Upper lobe of left lung (tissue), 6 donors: ENCODE measurements around the gene PXMP4. TPM values are rescaled to one million over a fixed set of nuclear protein-coding genes. Genes with fewer than 3 reads are reported as not detected.
A peak's percentile ranks its signal among the peaks of the same experiment; 100 is the strongest.

Source experiments
- ATAC-seq, 2 donors: fragments of 200-7000 bp; cut with Tn5 transposase; one replicate each; pipeline ENCODE4 v1.9.1; 2022; ENCODE audit warnings: mild to moderate bottlenecking in 2 of 2, moderate library complexity in 2 of 2; ENCODE audit not compliant: low FRiP score in 2 of 2
- DNase-seq, 2 donors: peaks; one replicate each; pipeline ENCODE4 v3.0.0-alpha.2; 2019 to 2020
- H3K27ac ChIP-seq, 4 donors: fragments of 200-600 bp; sonication (generic); one replicate each; pipeline ENCODE4 v1.5.1; 2016 to 2019
- H3K27me3 ChIP-seq, 4 donors: fragments of 200-600 bp; sonication (generic); one replicate each; pipeline ENCODE4 v1.5.1; 2017 to 2019
- H3K36me3 ChIP-seq, 4 donors: fragments of 200-600 bp; sonication (generic); one replicate each; pipeline ENCODE4 v1.5.1; 2016 to 2019
- H3K4me1 ChIP-seq, 4 donors: fragments of 200-600 bp; sonication (generic); one replicate each; pipeline ENCODE4 v1.5.1; 2018 to 2019
- H3K4me3 ChIP-seq, 4 donors: fragments of 200-600 bp; sonication (generic); one replicate each; pipeline ENCODE4 v1.5.1; 2017 to 2019; ENCODE audit warnings: mild to moderate bottlenecking in 2 of 4, moderate library complexity in 1 of 4
- H3K9me3 ChIP-seq, 4 donors: fragments of 200-600 bp; sonication (generic); one replicate each; pipeline ENCODE4 v1.5.1; 2018 to 2019
- EP300 ChIP-seq, 4 donors: sonication (generic); formaldehyde crosslinking; IDR thresholded peaks; one replicate each; pipeline ENCODE4 v1.5.1; 2017; ENCODE audit warnings: antibody characterized with exemption in 4 of 4, control low read depth in 2 of 4
- POLR2A ChIP-seq, 4 donors: fragments of 450-650 bp; IDR thresholded peaks; one replicate each; pipeline ENCODE4 v1.5.1; 2016 to 2017; ENCODE audit warnings: antibody characterized with exemption in 4 of 4, mild to moderate bottlenecking in 2 of 4
- POLR2AphosphoS5 ChIP-seq, 2 donors: sonication (generic); formaldehyde crosslinking; IDR thresholded peaks; one replicate each; pipeline ENCODE4 v1.5.1; 2017; ENCODE audit warnings: antibody characterized with exemption in 2 of 2
- WGBS, 2 donors: methylation state at CpG; one replicate each; pipeline ENCODE4 v1.1.5; 2017 to 2018; 5-methylcytosine and 5-hydroxymethylcytosine counted together
- total RNA-seq, 6 donors: library from RNA; depleted of rRNA in 4 of 6; stranded (reverse); fragments of >200 nt in 4 of 6; gene quantifications; one replicate each; pipeline versions ENCODE4 v1.1.0 to v1.2.1, GENCODE V29; 2016 to 2021
- TF ChIP-seq, protein P1 (sequence below), 6 experiments: fragments of 450-650 bp in 4 of 6; fragments of 200-600 bp in 2 of 6; sonication (generic) in 2 of 6; IDR thresholded peaks; one replicate each; pipeline ENCODE4 v1.5.1; 2016 to 2019; ENCODE audit warnings: antibody characterized with exemption in 6 of 6
- donor health status: DM: no; HTN: no; CAD: no; lungs with moderate emphysema.
- donor health status: DM: no; HTN: yes; CAD: no; lungs with severe emphysema.

PXMP4 gene
- total RNA-seq, 6 donors from 2014 or later, result 18.4 to 80.2 (median 29.8) TPM

DNA sequence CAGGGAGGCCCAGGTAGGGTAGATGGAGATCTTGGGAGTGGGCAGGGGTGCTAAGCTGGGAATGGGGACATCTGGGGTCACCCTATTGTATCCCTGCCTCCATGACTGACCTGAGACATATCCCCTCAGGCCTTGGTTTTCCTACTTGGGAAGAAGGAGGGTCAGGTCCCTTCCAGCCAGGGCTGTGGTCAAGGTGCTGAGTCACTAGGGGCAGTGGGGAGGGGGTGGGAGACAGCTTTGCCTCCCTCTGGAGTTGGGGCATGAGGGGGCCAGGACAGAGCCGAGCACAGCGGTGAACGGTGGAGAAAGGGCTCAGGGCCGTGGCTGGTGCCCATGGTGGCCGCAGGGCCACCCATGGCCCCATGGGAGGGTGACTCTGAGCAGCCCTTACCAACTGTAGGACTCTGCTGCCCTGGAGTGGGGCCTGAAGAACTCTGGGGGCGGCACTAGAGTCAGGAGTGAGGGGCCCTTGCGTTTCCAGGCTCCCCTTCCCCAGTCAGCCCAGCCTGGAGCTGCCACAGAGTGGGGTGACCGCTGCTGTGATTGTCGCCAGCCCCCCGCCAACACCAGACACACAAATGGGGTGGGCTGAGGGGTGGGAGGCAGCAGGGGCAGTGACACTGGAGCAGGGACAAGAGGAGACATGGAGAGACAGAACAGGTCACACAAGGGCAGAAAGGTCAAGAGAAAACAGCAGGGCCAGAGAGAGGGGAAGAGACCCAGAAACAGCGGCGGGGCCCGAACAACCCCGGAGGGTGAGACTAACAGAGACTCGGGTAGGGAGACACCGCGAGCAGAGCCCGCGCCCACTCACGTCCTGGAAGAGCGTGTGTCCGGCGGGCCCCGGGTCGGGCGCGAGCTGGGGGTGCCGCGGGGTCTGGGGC is 46.5 kb downstream of the PXMP4 start:
- Histone ChIP-seq H3K27ac (peak overlapping the region; percentile 77 to 91 (median 82)), H3K9me3 (no peaks in the 10 kb centered on the region), H3K4me1 (peaks cover 19 to 44% (median 41%) of the 10 kb centered on the region in 4 donors), H3K4me3 (peak overlapping the region; percentile 61 to 87 (median 73)), H3K27me3 (no peaks in the 10 kb centered on the region), H3K36me3 (no peaks in the 10 kb centered on the region)
- WGBS, 2 donors, result 20 to 23% methylated on average over 16 to 28 of the region's 29 CpGs
- ATAC-seq (no peak), DNase-seq (peak in 1 of 2 donors; percentile 72)
- TF ChIP-seq POLR2AphosphoS5 (IDR thresholded peaks at IDR 0.05), result no peak
- no peak for TF ChIP-seq EP300 (IDR thresholded peaks at IDR 0.05)
- no peak for TF ChIP-seq POLR2A (IDR thresholded peaks at IDR 0.05)
- TF ChIP-seq, protein P1, sequence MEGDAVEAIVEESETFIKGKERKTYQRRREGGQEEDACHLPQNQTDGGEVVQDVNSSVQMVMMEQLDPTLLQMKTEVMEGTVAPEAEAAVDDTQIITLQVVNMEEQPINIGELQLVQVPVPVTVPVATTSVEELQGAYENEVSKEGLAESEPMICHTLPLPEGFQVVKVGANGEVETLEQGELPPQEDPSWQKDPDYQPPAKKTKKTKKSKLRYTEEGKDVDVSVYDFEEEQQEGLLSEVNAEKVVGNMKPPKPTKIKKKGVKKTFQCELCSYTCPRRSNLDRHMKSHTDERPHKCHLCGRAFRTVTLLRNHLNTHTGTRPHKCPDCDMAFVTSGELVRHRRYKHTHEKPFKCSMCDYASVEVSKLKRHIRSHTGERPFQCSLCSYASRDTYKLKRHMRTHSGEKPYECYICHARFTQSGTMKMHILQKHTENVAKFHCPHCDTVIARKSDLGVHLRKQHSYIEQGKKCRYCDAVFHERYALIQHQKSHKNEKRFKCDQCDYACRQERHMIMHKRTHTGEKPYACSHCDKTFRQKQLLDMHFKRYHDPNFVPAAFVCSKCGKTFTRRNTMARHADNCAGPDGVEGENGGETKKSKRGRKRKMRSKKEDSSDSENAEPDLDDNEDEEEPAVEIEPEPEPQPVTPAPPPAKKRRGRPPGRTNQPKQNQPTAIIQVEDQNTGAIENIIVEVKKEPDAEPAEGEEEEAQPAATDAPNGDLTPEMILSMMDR (IDR thresholded peaks at IDR 0.05), result no peak

DNA sequence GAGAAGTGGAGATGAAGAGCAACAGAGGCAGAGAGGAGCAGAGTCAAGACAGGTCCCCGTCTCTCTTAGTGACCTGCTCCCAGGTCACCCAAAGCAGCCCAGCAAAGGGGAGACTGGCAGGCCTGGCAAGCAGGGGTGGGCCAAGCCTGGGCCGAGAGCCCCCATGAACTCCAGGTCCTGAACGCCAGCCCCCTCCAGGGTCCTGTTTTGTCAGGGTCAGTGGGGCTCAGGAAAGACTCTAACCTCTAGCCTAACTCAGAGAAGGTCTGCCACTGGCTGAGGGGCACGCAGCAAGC is 47.0 kb downstream of the PXMP4 start:
- Histone ChIP-seq H3K4me3 (peak overlapping the region in 3 of 4 donors; percentile 63 to 87 (median 83)), H3K9me3 (no peaks in the 10 kb centered on the region), H3K36me3 (no peaks in the 10 kb centered on the region), H3K4me1 (peaks cover 23 to 50% (median 47%) of the 10 kb centered on the region in 4 donors), H3K27me3 (no peaks in the 10 kb centered on the region), H3K27ac (peak overlapping the region in 3 of 4 donors; percentile 79 to 91 (median 86))
- DNase-seq (no peak), ATAC-seq (no peak)
- WGBS, 2 donors, result 75 to 100% methylated on average over 1 to 4 of the region's 4 CpGs
- TF ChIP-seq POLR2A (IDR thresholded peaks at IDR 0.05) (no peak), EP300 (IDR thresholded peaks at IDR 0.05) (no peak), POLR2AphosphoS5 (IDR thresholded peaks at IDR 0.05) (no peak)
- TF ChIP-seq, protein P1 (IDR thresholded peaks at IDR 0.05), result no peak

DNA sequence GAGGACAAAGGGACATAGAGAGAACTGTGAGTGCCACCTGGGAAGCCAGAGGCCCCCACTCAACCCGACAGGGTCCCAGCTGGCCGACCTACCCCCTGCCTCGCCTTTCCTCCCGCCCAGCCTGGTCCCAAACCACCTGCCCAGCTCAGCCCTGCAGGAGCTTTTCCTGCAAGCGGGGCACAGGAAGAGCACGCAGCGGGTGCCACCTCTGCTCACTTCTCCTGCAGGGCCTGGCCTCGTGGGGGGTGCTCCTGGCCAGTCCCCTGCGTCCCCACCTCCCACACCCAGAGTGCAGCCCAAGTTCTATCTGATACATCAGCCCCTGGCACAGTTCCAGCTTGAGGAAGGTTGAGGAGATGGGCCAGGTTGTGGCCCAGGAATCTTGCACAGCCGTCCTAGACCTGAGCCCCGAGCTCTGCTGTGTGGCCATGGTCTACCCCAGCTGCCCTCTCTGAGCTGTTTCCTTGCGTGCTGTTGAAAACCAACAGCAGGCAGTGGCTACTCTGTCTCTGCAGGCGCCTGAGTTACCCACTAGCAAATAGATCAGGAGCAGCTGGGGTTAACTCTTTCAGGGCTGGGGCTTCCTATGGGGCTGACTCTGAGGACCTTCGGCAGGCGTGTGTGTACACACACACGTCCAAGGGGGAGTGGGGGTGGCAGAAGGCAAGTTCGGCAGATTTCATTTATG is 47.5 kb downstream of the PXMP4 start:
- ATAC-seq (no peak), DNase-seq (peak in 1 of 2 donors; percentile 50)
- no peaks in the 10 kb centered on the region for H3K27me3 ChIP-seq
- no peak for TF ChIP-seq EP300 (IDR thresholded peaks at IDR 0.05)
- TF ChIP-seq POLR2A (IDR thresholded peaks at IDR 0.05), result no peak
- TF ChIP-seq POLR2AphosphoS5 (IDR thresholded peaks at IDR 0.05), result no peak
- TF ChIP-seq, protein P1 (IDR thresholded peaks at IDR 0.05), result no peak
- no peaks in the 10 kb centered on the region for H3K9me3 ChIP-seq
- H3K27ac ChIP-seq, result peak overlapping the region in 3 of 4 donors; percentile 79 to 91 (median 86)
- H3K4me3 ChIP-seq, result peak overlapping the region in 3 of 4 donors; percentile 63 to 87 (median 83)
- H3K36me3 ChIP-seq, result no peaks in the 10 kb centered on the region
- WGBS, 2 donors, result 54 to 66% methylated on average over 4 to 16 of the region's 17 CpGs
- H3K4me1 ChIP-seq, result peaks cover 28 to 55% (median 51%) of the 10 kb centered on the region in 4 donors

DNA sequence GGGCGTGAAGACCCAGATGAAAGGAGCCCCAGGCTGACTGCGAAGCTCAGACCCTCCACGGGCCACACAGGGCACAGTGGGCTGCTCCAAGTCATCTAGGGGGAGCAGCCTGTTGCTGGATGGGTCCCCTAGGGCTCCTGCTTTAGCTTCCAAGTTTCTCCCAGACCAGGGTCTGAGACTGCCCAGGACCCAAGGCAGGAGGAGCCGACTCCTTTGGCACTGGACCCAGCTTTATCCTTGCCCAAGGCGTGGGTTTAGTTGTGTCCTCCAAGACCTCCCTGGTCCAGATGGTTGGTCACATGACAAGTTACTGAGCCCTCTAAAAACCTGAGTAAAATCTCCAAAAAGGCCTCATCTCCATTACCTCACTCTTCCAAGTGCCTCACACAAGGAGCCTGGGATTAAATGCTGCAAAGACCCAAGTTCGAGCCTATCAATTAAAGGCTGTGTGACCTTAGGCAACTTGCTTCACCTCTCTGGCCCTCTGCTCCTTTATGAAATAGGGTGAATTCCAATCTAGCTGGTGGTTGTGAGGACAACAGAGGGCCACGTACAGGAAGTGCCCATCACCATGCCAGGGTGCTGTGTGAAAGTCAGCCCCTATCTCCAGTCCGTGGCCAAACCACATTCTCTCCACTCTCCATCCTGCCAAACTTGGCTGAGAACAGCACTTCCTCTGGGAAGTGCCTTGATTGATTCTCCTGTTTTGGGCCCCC is 48.4 kb downstream of the PXMP4 start:
- ATAC-seq, result no peak
- H3K36me3 ChIP-seq, result no peaks in the 10 kb centered on the region
- no peaks in the 10 kb centered on the region for H3K9me3 ChIP-seq
- H3K4me3 ChIP-seq, result peak overlapping the region in 2 of 4 donors; percentile 83 to 87
- peak overlapping the region in 1 of 4 donors; percentile 91 for H3K27ac ChIP-seq
- peaks cover 29 to 63% (median 58%) of the 10 kb centered on the region in 4 donors for H3K4me1 ChIP-seq
- 78% methylated on average over 7 to 8 of the region's 8 CpGs for WGBS, 2 donors
- H3K27me3 ChIP-seq, result no peaks in the 10 kb centered on the region
- no peak for TF ChIP-seq POLR2AphosphoS5 (IDR thresholded peaks at IDR 0.05)
- TF ChIP-seq, protein P1 (IDR thresholded peaks at IDR 0.05), result no peak
- no peak for DNase-seq
